Measurements from ENCODE around the gene CYFIP2.

The CYFIP2 gene

GRCh38 chr5:157258450-157258849 lies 7.5 kb upstream of the CYFIP2 start:
- DNase-seq (ENCODE audit: low spot score): no peak

- no peak for DNase-seq (ENCODE audit: low spot score)
These were observed 6.2 kb upstream of the CYFIP2 start for GRCh38 chr5:157259699-157260098.

GRCh38 chr5:157263496-157264090 lies 2.3 kb upstream of the CYFIP2 start:
- DNase-seq (ENCODE audit: low spot score): no peak

GRCh38 chr5:157266286-157267007 lies 524 bp downstream of the CYFIP2 start:
- DNase-seq (ENCODE audit: low spot score): no peak

GRCh38 chr5:157267025-157267424 lies 1.1 kb downstream of the CYFIP2 start:
- DNase-seq (ENCODE audit: low spot score): no peak

GRCh38 chr5:157267761-157268480 lies 2.0 kb downstream of the CYFIP2 start:
- DNase-seq (ENCODE audit: low spot score): no peak

GRCh38 chr5:157269165-157269671 lies 3.3 kb downstream of the CYFIP2 start:
- DNase-seq (ENCODE audit: low spot score): no peak

GRCh38 chr5:157269761-157270272 lies 3.9 kb downstream of the CYFIP2 start:
- no peak for DNase-seq (ENCODE audit: low spot score)

- DNase-seq (ENCODE audit: low spot score): no peak
These were observed 4.8 kb downstream of the CYFIP2 start for GRCh38 chr5:157270771-157271170.

GRCh38 chr5:157271740-157272271 lies 5.9 kb downstream of the CYFIP2 start:
- DNase-seq (ENCODE audit: low spot score): no peak

- no peak for DNase-seq (ENCODE audit: low spot score)
These were observed 7.2 kb downstream of the CYFIP2 start for GRCh38 chr5:157273131-157273556.

- no peak for DNase-seq (ENCODE audit: low spot score)
These were observed 9.5 kb downstream of the CYFIP2 start for GRCh38 chr5:157275403-157275802.

GRCh38 chr5:157278319-157279037 lies 12.6 kb downstream of the CYFIP2 start:
- no peak for DNase-seq (ENCODE audit: low spot score)

- DNase-seq (ENCODE audit: low spot score): no peak
These were observed 13.8 kb downstream of the CYFIP2 start for GRCh38 chr5:157279605-157280239.

GRCh38 chr5:157280927-157281326 lies 15.0 kb downstream of the CYFIP2 start:
- DNase-seq (ENCODE audit: low spot score): no peak

GRCh38 chr5:157282150-157282549 lies 16.2 kb downstream of the CYFIP2 start:
- DNase-seq (ENCODE audit: low spot score): no peak

GRCh38 chr5:157283434-157283833 lies 17.5 kb downstream of the CYFIP2 start:
- DNase-seq (ENCODE audit: low spot score): no peak

- no peak for DNase-seq (ENCODE audit: low spot score)
These were observed 18.7 kb downstream of the CYFIP2 start for GRCh38 chr5:157284458-157285212.

GRCh38 chr5:157285310-157286035 lies 19.6 kb downstream of the CYFIP2 start:
- DNase-seq (ENCODE audit: low spot score): no peak

- no peak for DNase-seq (ENCODE audit: low spot score)
These were observed 20.9 kb downstream of the CYFIP2 start for GRCh38 chr5:157286761-157287211.
